Small intestine (tissue), 7 donors: Measurements from ENCODE around the gene CBY2. TPM values are rescaled to one million over a fixed set of nuclear protein-coding genes. Genes with fewer than 3 reads are reported as not detected.
"Not testable (repeated sequence)": the region's sequence is repeated elsewhere in the genome, so short reads cannot be mapped to it uniquely, and the experiment has no call there.

Source experiments
- DNase-seq, 2 donors: peaks; one replicate each; pipeline versions ENCODE4 v3.0.0 to v3.0.0-alpha.2; 2013
- FAIRE-seq: peaks from 2 replicates; lab custom pipeline; 2012; peaks lifted over from hg19 to GRCh38; lab: Jason Lieb, UNC
- H3K27ac ChIP-seq, 3 donors: one replicate each; pipeline ENCODE4 v1.5.1; 2013; ENCODE audit warnings: low read length in 2 of 3, mild to moderate bottlenecking in 2 of 3, control low read depth in 1 of 3, inconsistent platforms in 1 of 3, low read depth in 1 of 3, moderate library complexity in 1 of 3
- H3K27me3 ChIP-seq, 3 donors: one replicate each; pipeline ENCODE4 v1.6.1; 2013; ENCODE audit warnings: low read length in 3 of 3, inconsistent platforms in 1 of 3; ENCODE audit not compliant: control insufficient read depth in 3 of 3, insufficient read depth in 3 of 3
- H3K36me3 ChIP-seq, 3 donors: one replicate each; pipeline ENCODE4 v1.6.1; 2013; ENCODE audit warnings: low read length in 3 of 3, inconsistent platforms in 1 of 3, low read depth in 1 of 3, mild to moderate bottlenecking in 1 of 3, moderate library complexity in 1 of 3; ENCODE audit not compliant: control insufficient read depth in 3 of 3, insufficient read depth in 2 of 3
- H3K4me1 ChIP-seq, 3 donors: one replicate each; pipeline ENCODE4 v1.6.1; 2013; ENCODE audit warnings: low read length in 2 of 3, inconsistent platforms in 1 of 3, low read depth in 1 of 3, mild to moderate bottlenecking in 1 of 3, moderate library complexity in 1 of 3; ENCODE audit not compliant: control insufficient read depth in 3 of 3, insufficient read depth in 2 of 3
- H3K4me3 ChIP-seq, 3 donors: one replicate each; pipeline ENCODE4 v1.5.1; 2013; ENCODE audit warnings: low read length in 3 of 3, control low read depth in 1 of 3, inconsistent platforms in 1 of 3, low read depth in 1 of 3, mild to moderate bottlenecking in 1 of 3, moderate library complexity in 1 of 3
- H3K9me3 ChIP-seq, 2 donors: one replicate each; pipeline ENCODE4 v1.6.1; 2013; ENCODE audit warnings: low read depth in 1 of 2, low read length in 1 of 2; ENCODE audit not compliant: control insufficient read depth in 2 of 2, insufficient read depth in 1 of 2
- WGBS, 3 donors: extraction: QIAGEN DNeasy Blood & Tissue Kit; methylation state at CpG; one replicate each; pipeline ENCODE4 v1.1.7; 2013; 5-methylcytosine and 5-hydroxymethylcytosine counted together
- polyA plus RNA-seq, 4 donors: library from polyadenylated mRNA; stranded (reverse) in 3 of 4; unstranded in 1 of 4; fragments of 200-250 nt in 3 of 4; fragments of 120-200 nt in 1 of 4; gene quantifications; one replicate each; pipeline versions ENCODE4 v1.2.1 to v1.2.3, GENCODE V29; 2013
- donor health status: healthy with polysubstance abuse.
- donor health status: control.
- donor health status: control.
- donor health status: Bipolar disorder and iron deficiency.
- donor health status: healthy.

CBY2 gene
- polyA plus RNA-seq, 4 donors, result not detected

DNA sequence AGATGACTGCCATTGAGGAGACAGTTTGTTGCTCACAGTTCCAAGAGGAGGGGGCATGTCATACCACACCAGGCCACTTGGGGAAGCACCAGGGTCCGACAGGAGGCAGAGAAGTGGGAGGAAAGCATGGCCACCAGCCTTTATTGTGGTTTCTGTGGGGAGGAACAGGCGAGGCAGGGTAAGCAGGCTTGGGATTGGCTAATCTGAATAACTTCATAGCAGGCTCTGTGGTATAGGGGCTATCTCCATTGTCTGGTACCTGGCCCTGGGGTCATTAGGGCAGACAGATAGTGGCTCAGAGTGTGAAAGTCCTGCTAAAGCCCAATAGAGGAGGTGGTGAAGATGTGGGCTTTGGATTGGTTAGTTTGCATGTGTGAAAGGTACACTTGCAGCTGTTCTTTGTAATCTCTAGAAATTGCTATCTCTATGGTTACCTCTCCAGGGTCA is 35.5 kb downstream of the CBY2 start:
- no peak for DNase-seq
- Histone ChIP-seq H3K27ac (no peak overlapping the region), H3K4me1 (no peaks in the 10 kb centered on the region), H3K27me3 (no peaks in the 10 kb centered on the region), H3K36me3 (no peaks in the 10 kb centered on the region), H3K4me3 (no peak overlapping the region), H3K9me3 (no peaks in the 10 kb centered on the region)
- no peak for FAIRE-seq
- WGBS, 3 donors, result 26 to 47% (median 42%) methylated on average over 2 of the region's 2 CpGs

DNA sequence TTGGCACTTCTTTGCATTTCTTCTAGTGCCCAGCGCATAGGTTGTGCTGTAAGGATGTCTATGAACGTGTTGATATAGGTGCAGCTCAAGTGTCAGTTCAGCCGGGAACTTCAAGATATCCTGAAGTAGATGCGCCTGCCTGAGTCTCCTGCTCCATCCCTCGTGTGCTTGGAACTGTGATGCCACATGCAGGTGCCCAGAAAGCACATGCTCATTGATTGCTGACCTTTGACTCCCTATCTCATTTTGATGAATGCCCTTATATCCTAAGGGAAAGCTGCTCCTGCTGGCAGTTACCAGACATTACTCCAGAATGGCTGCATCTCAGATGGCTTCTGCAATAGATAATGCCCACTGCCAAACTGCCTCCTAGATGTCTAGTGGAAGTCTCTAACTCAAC is 40.9 kb downstream of the CBY2 start:
- 69 to 79% (median 77%) methylated on average over 5 of the region's 5 CpGs for WGBS, 3 donors

DNA sequence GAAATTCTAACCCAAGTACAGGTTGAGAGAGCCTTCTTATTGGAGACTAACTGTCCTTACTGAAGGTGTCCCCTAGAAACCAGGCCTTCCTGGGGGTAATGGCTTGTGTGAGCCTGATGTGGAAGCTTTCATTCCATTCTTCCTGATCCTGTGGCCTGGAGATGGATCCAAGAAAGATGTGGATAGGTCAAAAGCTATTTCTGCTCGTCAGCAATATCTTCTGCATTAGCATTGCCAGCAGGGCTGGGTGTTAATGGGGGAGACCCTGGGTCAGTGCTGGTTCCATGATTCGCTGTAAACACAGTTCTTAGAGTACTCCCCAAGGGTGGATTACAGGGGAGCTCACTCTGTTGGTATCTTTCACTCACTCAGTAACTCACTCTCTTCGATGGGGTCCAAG is 42.9 kb downstream of the CBY2 start:
- no peaks in the 10 kb centered on the region for H3K27me3 ChIP-seq
- FAIRE-seq, result no peak
- H3K4me1 ChIP-seq, result no peaks in the 10 kb centered on the region
- no peak overlapping the region for H3K4me3 ChIP-seq
- H3K9me3 ChIP-seq, result no peaks in the 10 kb centered on the region
- H3K36me3 ChIP-seq, result no peaks in the 10 kb centered on the region
- H3K27ac ChIP-seq, result no peak overlapping the region
- DNase-seq, result no peak
- WGBS, 3 donors, result 71 to 84% (median 83%) methylated on average over 3 of the region's 3 CpGs

More for the DNA sequence above, 40.9 kb downstream of the CBY2 start:
- H3K9me3 ChIP-seq, result no peaks in the 10 kb centered on the region
- H3K36me3 ChIP-seq, result no peaks in the 10 kb centered on the region
- H3K27me3 ChIP-seq, result no peaks in the 10 kb centered on the region
- FAIRE-seq (no peak), DNase-seq (no peak)
- no peak overlapping the region for H3K4me3 ChIP-seq
- no peaks in the 10 kb centered on the region for H3K4me1 ChIP-seq
- H3K27ac ChIP-seq, result no peak overlapping the region

DNA sequence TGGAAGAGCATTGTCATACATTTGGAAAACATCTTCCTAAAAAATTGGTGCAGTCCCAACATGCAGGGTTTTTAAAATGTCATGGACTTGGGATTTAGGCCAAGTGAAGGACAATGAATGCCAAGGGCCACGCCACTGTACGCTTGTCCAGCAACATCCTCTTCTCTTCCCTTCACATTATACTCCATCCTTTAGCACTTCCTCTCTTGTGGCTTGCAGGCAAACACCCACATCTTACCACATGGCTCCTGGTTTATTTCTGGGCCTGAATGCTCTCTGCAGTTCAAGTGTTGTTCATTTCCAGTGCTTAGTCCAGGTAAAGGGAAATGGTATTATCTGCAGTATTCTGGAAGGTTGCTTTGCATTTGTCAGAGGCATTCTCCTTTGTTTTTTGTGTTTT is 45.0 kb downstream of the CBY2 start:
- Histone ChIP-seq H3K4me3 (no peak overlapping the region), H3K27me3 (no peaks in the 10 kb centered on the region), H3K9me3 (no peaks in the 10 kb centered on the region), H3K27ac (no peak overlapping the region), H3K4me1 (no peaks in the 10 kb centered on the region), H3K36me3 (no peaks in the 10 kb centered on the region)
- WGBS, 3 donors, result 58 to 94% (median 73%) methylated on average over 2 of the region's 2 CpGs
- DNase-seq, result no peak
- no peak for FAIRE-seq

DNA sequence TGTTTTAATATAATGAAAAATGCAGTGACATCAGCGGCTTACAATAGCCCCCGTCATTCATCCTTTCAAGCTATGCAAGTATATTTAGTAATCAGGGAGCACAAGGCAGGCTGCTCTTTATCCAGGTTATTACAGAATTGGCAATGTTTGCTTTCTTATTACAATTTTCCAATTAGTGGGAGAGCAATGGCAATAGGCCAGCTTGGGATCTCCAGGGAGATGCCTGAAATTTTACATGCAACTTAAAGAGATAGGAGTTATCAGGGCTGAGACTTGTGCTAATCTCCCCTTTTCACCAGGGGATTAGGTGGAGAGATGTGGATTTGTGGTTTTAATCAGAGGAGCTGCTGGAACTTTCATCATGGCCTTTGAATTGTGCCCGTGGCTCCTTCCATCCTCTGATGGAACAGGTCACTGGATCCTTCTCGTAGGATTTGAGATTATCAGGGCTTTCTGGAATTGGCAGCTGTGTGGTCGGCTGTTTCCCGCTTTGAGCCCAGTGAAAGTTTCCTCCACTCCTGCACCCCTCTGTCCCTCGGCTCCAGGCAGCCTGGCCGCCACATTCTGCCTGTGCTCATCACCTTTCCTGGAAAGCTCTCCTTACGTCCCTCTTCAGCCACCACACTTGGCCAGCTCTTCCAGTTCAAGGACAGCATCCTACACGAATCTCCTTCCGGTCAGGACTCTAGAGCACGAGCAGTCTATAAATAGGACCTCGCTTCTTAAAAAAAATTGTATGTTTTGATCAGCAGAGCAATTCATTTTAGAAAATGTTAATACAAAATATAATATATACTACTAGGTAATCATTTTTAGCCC is 47.0 kb downstream of the CBY2 start:
- Histone ChIP-seq H3K4me3 (no peak overlapping the region), H3K9me3 (no peaks in the 10 kb centered on the region), H3K27me3 (no peaks in the 10 kb centered on the region), H3K36me3 (no peaks in the 10 kb centered on the region), H3K4me1 (no peaks in the 10 kb centered on the region), H3K27ac (no peak overlapping the region)
- DNase-seq (no peak), FAIRE-seq (no peak)
- 58 to 72% (median 63%) methylated on average over 13 of the region's 13 CpGs for WGBS, 3 donors

DNA sequence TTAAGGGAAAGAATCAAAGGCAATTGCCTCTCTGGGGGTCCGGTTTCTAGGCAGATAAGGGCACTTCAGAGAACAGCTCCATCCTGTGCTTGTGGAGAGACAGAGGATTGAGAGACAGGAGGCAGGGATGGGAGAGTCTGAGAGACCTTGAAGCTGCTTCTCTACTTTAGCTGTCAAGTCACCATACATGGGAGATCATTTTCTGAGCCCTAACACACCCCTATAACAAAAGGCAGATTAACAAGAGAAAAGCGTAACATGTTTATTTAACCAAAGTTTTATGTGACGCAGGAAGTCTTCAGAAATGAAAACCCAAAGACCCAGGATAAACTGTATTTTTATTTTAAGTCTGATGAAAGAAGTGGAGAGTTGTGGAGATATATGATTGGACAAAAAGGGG is 48.4 kb downstream of the CBY2 start:
- Histone ChIP-seq H3K4me3 (no peak overlapping the region), H3K9me3 (no peaks in the 10 kb centered on the region), H3K36me3 (no peaks in the 10 kb centered on the region), H3K27me3 (no peaks in the 10 kb centered on the region), H3K27ac (no peak overlapping the region), H3K4me1 (no peaks in the 10 kb centered on the region)
- no peak for FAIRE-seq
- WGBS, 3 donors, result 75 to 77% (median 76%) methylated on average over 3 of the region's 3 CpGs
- no peak for DNase-seq

DNA sequence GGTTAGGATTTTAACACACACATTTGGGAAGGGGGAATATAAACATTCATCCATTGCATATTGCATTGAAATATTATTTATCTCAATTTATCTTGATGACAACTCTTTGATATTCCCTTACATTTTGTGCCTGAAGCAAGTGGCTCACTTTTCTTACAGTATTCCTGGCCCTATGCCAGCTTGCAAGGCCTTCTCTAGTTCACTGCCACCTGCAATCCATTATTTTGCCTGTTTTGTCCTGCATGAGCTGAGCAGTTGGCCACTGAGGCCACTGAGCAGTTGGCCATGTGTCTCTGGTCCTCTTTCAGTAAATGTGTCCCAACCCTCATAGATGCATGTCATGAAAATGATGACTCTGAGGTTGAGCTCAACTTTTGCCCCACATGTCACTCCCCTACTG is 49.8 kb downstream of the CBY2 start:
- FAIRE-seq, result no peak

DNA sequence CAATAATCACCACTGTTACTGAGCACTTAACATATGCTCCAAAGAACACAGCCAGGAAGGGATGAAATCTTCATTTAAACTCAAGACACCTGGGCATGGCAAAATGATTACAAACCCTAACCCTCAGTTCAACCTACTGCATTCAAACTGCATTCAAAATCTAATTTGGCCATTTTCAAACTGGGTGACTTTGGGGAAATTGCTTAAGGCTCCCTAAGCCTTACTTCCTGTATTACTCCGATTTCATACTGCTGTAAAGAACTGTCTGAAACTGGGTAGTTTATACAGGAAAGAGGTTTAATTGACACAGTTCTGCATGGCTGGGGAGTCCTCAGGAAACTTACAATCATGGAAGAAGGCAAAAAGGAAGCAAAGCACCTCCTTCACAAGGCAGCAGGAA is 50.4 kb downstream of the CBY2 start:
- no peaks in the 10 kb centered on the region for H3K4me1 ChIP-seq
- WGBS, 3 donors, result 80 to 89% (median 86%) methylated on average over 1 of the region's 1 CpG
- H3K27ac ChIP-seq, result no peak overlapping the region
- no peak overlapping the region for H3K4me3 ChIP-seq
- FAIRE-seq (no peak), DNase-seq (no peak)
- H3K27me3 ChIP-seq, result no peaks in the 10 kb centered on the region
- H3K36me3 ChIP-seq, result no peaks in the 10 kb centered on the region
- H3K9me3 ChIP-seq, result peaks cover 0 to 4% of the 10 kb centered on the region in 2 donors

More for the DNA sequence above, 49.8 kb downstream of the CBY2 start:
- H3K9me3 ChIP-seq, result no peaks in the 10 kb centered on the region
- H3K27ac ChIP-seq, result no peak overlapping the region
- no peaks in the 10 kb centered on the region for H3K36me3 ChIP-seq
- no peak overlapping the region for H3K4me3 ChIP-seq
- H3K27me3 ChIP-seq, result no peaks in the 10 kb centered on the region
- DNase-seq, result no peak
- H3K4me1 ChIP-seq, result no peaks in the 10 kb centered on the region

DNA sequence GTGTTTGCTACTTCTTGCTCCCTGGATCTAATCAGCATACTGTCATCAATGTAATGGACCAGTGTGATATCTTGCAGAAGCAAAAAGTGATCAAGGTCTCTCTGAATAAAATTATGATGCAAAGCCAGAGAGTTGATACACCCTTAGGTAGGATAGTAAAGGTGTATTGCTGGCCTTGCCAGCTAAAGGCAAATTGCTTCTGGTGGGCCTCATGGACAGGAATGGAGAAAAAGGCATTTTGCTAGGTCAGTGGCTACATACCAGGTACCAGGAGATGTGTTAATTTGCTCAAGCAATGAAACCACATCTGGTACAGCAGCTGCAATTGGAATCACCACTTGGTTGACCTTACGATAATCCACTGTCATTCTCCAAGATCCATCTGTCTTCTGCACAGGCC is 54.4 kb downstream of the CBY2 start:
- DNase-seq, H3K4me3 ChIP-seq, H3K27me3 ChIP-seq, H3K27ac ChIP-seq, FAIRE-seq, H3K4me1 ChIP-seq, H3K36me3 ChIP-seq: not testable (repeated sequence)
- 94 to 100% (median 98%) methylated on average over 1 of the region's 1 CpG for WGBS, 3 donors
- peaks cover 0 to 13% of the 10 kb centered on the region in 2 donors for H3K9me3 ChIP-seq
